HS-5 (cell line): ENCODE results near the gene RAB31.
"Not testable (repeated sequence)": the region's sequence is repeated elsewhere in the genome, so short reads cannot be mapped to it uniquely, and the experiment has no call there.

Experiments used
- DNase-seq: peaks from one replicate; pipeline ENCODE4 v3.0.0-alpha.2; 2012; ENCODE audit warnings: low read depth

Gene RAB31

DNA sequence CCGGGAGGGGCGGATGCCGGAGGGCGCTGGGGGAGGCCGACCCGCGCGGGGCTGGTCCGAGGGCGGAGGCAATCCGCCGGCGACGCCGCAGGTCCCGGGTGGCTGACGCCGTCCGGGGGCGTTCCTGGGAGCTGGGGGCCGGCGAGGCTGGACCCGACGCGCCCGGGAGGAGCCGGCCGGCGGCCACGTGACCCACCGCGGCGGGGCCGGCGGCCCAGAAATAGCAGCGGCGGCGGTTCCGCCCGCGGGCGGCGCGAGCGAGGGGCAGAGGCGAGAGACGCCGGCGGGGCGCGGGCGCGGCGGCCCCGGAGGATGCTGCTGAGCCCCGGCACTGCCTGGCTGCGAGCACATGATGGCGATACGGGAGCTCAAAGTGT lies at the start of gene RAB31:
TSS of gene RAB31 (plus strand) at position 245 of the 377 bp plus-strand sequence. CDS start at position 350, 105 bp downstream.
- DNase-seq: no peak

DNA sequence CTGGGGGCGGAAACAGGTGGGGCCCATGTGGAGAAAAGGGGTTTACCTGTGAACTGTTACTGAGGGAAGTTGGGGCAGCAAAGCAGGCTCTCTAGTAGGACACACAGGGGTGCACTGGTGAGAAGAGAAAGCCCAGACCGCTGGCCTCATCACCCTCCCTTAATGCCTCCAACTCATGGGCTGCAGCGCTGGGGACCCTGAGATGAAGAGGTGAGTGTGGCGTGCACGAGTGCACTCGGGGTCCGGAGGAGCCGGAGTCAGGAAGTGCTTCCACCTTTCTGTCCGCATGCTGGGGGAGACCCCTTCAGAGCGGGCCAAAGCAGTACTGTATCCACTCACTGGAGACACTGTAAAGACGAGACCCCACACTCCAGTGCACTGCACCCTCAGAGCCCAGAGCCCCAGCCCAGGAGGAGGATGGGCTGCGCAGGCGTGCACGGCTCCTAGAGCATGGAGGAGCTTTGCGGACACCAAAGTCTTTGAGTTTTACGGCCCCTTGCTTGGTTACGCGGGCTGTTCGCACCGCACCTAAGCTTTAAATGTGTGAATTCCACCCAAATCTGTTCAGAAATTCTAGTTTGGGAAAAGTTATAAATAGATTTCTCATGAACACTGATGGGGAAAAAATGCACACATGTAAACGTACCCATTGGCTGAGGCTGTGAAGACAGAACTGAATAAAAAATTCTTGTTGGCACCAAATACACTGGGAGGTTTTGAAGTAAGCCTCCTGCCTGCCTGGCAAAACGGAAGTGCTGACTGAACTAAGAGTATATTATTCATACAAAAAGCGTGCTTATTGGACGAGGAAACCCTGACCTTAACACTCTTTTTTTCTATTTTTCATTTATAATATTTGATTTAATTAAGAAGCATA lies 48.4 kb upstream of the RAB31 start:
- DNase-seq: no peak

DNA sequence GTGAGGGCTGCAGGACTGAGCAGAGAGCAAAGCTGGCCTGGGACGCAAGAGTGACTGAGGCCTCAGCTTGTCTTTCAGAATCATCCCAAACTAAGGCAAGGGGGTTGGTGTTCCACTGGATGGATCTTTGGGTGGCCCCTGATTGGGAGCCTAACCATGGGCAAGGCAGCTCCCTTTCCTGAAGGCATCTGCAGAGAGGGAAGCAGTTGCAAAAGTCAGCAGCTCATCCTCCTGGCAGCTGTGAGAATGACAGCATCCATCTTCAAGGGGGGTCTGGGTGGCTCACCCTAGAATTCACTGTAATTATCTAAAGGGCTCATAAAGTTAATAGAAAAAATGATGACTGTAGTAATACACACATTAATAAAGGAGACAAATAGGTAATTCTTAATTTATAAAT lies 46.5 kb upstream of the RAB31 start:
- no peak for DNase-seq

GRCh38 chr18:9663377-9663776 lies 44.7 kb upstream of the RAB31 start:
- no peak for DNase-seq

DNA sequence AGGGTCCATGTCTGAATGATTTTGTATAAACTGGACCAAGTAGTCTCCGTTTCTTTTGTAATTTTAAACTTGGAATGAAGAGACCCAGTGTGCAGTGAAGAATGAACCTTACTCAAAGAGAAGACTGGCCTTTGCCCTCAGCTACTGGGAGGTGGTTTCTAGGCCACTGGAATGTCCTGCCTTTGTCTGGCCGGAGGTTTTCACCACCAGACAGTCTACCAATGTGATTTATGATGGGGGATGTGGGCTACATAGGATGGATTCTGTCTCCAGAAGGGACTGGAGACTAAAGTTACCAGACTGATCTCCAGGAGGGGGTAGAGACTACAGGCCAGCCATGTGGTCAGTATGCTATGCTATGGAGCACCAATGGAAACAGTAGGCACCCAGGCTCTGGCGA lies 42.8 kb upstream of the RAB31 start:
- DNase-seq: no peak

GRCh38 chr18:9666548-9666947 lies 41.6 kb upstream of the RAB31 start:
- DNase-seq: no peak

DNA sequence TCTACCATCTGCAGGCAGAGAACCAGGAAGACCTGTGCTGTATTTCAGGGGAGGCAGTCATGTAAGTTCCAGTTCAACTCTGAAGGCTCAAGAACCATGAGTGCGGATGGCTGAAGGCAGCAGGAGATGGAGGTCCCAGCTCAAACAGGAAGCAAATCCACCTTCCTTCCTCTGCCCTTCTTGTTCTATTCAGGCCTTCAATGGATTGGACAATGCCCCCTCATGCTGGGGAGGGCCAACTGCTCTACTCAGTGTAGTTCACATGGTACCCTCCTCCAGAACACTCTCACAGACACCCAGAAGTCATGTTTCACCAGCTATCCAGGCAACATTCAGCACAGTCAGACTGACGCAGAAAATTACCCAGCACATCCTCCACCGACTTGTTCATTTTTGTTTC lies 39.1 kb upstream of the RAB31 start:
- DNase-seq: no peak

DNA sequence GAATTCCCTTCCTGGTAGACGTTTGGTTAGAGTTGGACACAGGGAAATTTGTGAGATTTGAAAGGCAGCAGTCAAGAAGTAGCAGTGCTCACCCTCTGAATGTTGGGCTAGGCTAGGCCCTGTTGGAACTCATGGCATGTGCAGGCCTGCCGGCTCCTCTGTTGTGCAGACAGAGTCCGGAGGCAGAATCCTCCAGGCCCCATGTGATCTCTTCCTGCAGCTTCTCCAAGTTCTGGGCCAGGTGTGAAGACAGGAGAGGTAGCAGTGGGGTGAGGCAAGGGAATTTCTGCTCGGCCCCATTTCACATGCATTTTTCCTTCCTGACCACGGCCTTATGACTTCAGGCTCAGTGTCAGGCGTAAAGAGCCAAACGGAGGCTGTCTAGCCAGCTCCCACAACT lies 36.9 kb upstream of the RAB31 start:
- DNase-seq: no peak

DNA sequence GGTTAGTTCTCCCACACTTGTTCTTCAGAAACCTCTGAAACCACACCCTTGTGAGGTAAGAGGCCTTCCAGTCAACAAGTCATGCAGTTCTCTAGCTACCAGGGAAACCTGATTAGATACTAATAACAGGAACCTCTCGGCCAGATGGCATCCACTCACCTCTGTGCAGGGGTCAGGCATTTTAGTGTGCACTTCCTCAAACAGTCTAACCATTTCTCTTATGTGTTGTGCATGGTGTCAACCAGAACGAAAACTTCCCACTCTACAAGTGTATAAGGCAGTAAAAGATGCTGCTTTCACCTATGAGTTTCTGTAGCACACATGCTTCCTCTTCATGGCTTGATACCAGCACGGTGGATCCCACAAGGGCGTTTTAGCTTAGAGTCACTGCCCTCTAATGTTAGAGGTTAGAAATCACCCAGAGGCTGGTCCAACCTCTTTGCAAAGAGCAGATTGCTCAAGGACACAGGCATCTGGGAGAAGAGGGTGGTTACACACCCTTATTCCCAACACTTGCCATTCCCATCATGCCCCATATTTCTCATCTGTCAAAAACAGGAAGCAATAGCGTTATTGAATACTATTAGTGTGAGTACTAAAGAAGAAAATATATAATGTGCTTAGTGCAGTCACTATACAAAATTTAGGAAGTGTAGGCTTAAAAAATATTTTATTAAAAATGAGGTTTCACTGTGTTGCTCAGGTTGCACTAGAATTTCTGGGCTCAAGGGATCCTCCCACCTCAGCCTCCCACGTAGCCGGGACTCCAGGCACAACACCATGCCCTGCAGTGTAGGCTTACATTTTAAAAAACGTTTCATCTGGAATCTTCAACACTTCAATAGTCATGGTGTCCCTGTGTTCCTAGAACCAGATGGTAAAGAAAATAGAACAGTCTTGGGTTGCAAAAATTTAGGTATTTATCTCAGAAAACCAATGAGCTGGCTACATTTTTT lies 34.5 kb upstream of the RAB31 start:
- DNase-seq: peak; percentile 35

DNA sequence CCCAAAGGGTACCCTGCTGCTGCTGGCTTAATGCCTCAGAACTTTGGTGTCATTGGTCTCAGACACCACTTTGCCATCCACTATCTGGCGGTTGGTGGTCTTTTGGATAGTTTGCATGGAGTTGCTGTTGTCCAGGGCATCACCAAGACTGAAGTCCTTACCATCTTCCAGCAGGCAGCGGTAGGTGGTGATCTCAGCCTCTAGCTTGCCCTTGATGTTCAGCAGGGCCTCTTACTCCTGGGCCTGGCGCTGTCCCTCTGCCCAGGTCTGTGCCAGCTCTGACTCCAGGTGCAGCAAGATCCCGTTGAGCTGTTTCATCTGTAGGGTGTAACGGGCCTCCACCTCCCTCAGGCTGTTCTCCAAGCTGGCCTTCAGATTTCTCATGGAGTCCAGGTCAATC lies 29.9 kb upstream of the RAB31 start:
- not testable (repeated sequence) for DNase-seq

GRCh38 chr18:9679125-9679524 lies 29.0 kb upstream of the RAB31 start:
- DNase-seq: no peak

- DNase-seq: no peak
Measured at GRCh38 chr18:9681217-9681616, 26.9 kb upstream of the RAB31 start.

GRCh38 chr18:9682572-9682971 lies 25.5 kb upstream of the RAB31 start:
- no peak for DNase-seq

DNA sequence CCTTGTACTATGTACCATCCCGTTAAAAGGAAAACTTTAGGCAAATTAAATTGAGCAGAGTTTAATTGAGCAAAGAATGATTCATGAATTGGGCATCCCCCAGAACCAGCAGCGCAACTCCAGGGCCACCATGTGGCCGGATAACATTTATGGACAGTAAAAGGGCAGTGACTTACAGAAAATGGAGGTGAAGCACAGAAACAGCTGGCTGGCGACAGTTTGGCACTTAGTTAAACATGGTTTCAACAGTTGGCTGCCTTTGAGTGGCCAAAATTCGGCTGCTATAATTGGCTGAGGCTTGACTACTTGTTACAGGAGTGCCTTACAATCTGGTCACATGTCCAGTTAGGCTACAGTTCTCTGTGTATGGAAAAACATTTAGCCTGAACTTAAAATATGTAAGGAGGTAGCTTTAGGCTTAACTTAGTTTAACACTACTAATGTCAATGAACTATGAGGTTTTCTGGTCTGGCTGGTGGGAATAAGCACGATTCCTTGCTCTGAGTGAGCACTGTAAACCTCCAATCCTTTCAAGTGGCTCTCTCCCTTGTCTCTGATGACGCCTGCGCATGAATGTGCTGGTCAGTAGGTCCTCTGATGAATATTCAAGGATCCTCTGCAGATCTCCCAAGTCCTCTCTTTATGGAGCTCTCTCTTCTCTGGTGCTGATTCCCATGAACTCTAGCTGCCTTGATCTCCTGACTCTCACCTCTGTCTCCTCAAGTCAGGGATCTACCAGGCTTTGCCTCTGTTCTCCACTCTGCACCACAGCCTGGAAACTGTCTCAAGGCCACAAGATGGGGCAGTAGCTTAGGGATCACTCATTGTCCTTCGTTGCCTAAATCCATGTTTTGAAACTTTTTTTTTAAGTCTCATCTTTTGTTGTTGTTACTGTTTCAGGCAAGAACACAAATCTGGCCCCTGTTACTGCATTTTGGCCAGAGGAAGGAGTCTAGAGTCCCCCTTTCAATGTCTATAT lies 24.4 kb upstream of the RAB31 start:
- no peak for DNase-seq

DNA sequence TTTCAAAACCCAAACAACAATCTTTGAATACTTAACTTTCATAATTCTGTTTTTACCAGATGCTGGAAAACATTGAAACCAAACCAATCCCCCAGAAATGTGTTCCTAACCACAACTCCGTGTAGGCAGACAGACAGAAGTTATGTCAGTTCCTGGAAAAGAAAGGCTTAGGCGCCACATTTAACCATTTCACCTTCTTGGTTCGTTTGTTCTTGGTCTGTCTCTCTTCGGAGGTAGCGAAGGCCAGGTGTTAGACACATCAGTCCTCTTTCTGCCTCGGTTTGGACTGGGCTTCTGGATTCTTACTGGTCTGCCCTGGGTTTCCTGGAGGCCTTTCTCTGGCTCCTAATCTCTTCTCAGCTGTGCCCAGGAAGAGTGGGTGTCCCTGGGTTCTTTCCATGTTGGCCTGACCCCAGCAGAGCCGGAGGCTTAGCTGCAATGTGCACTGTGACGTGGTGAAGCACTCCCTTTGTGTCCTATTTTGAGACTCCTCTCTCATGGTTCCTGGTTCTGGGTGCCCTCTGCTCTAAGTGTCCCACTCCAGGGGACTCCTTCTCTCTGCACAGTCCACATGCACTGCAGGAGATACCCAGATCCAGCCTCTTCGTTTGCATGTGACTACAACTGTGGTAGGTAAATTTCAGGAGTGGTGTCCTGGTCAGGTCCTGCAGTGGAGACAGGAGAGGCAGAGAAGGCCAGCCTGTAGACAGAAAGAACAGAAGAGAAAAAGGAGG lies 23.1 kb upstream of the RAB31 start:
- DNase-seq: no peak

DNA sequence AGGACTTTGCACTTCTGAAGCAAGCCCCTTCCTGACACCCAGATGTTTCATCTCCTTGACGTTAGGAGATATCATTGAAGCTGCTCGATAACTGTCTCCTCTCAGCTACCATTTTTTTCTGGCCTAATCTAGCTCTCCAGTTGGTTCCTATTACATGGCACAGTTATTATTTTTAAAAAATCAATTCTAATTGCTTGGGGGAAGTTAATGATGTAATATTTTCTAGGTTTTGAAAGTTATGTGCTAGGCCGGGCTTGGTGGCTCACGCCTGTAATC lies 22.5 kb upstream of the RAB31 start:
- DNase-seq: no peak

GRCh38 chr18:9688036-9688741 lies 19.9 kb upstream of the RAB31 start:
- no peak for DNase-seq

GRCh38 chr18:9689253-9689652 lies 18.8 kb upstream of the RAB31 start:
- DNase-seq: no peak

- DNase-seq: no peak
Measured at GRCh38 chr18:9690418-9691188, 17.5 kb upstream of the RAB31 start.

DNA sequence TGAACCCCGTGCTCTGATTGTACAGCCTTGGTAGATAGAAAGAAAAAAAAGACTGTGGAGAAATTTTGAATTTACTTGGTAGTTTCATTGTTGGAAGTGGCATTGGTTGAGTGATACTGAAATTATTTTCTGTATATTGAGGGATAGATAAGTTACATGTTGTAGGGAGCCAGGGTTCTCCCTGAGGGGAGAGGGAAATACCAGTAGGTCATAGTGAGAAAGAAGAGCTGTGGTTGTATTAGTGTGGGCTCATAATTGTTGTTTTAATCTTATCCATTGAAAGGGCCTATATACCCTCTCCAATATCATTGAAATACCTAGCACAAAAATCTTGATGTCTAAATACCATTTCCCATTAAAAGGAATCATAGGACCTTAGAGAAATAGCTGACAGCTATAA lies 16.9 kb upstream of the RAB31 start:
- DNase-seq: no peak
